OCI-LY1 (cell line): ENCODE results near the gene CHPF2.

ENCODE experiments used
- EZH2 ChIP-seq: fragments of 200-600 bp; sonication (generic), shearing (Covaris generic); IDR thresholded peaks from 2 replicates; pipeline ENCODE4 v1.8.0; 2017; ENCODE audit warnings: borderline replicate concordance, mixed run types, mild to moderate bottlenecking, antibody characterized with exemption, low read length, moderate library complexity, mixed read lengths
- TF ChIP-seq, protein P1 (sequence below): fragments of 200-600 bp; sonication (generic), shearing (Covaris generic); IDR thresholded peaks from 2 replicates; pipeline ENCODE4 v1.5.1; 2017; ENCODE audit warnings: mild to moderate bottlenecking, antibody characterized with exemption, low read length, moderate library complexity, mixed read lengths

DNA sequence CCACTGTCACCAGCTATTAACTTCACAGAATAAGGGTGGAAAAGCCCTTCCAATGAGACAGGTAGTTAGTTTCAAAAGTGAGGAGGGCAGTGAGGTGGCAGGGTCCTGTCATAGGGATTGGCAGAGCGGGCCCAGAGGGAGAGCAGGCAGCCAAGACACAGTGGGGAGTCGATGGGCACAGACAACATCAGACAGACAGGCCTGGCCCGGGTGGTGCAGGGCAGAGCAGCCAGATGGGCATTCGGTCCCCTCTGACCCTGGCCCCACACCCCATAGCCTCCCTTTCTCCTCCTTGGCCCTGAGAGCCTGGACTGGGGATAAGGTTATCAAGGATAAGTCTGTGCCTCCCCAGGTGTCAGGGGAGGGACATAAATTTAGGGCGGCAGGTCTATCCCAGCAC is 47.6 kb downstream of the CHPF2 start:
- TF ChIP-seq, protein P1, sequence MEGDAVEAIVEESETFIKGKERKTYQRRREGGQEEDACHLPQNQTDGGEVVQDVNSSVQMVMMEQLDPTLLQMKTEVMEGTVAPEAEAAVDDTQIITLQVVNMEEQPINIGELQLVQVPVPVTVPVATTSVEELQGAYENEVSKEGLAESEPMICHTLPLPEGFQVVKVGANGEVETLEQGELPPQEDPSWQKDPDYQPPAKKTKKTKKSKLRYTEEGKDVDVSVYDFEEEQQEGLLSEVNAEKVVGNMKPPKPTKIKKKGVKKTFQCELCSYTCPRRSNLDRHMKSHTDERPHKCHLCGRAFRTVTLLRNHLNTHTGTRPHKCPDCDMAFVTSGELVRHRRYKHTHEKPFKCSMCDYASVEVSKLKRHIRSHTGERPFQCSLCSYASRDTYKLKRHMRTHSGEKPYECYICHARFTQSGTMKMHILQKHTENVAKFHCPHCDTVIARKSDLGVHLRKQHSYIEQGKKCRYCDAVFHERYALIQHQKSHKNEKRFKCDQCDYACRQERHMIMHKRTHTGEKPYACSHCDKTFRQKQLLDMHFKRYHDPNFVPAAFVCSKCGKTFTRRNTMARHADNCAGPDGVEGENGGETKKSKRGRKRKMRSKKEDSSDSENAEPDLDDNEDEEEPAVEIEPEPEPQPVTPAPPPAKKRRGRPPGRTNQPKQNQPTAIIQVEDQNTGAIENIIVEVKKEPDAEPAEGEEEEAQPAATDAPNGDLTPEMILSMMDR = no peak
- TF ChIP-seq EZH2 = no peak
